Middle frontal gyrus (tissue), 1 donor: ENCODE measurements around the gene PAX5.
"Not testable (repeated sequence)": the region's sequence is repeated elsewhere in the genome, so short reads cannot be mapped to it uniquely, and the experiment has no call there.

Experiments
- DNase-seq: peaks from one replicate; pipeline ENCODE4 v3.0.0-alpha.2; 2015; ENCODE audit warnings: low spot score; ENCODE audit errors: extremely low spot score

The PAX5 gene

GRCh38 chr9:37033682-37034304 is at the start of gene PAX5:
Gene PAX5, minus strand, starts transcription at chr9:37034268. Its CDS starts 237 bp downstream, at chr9:37034031.
- DNase-seq, result no peak

- DNase-seq, result no peak
These were observed 49.6 kb upstream of the PAX5 start for GRCh38 chr9:37083654-37084053.

- DNase-seq, result no peak
These were observed 48.2 kb upstream of the PAX5 start for GRCh38 chr9:37082214-37082765.

- not testable (repeated sequence) for DNase-seq
These were observed 47.4 kb upstream of the PAX5 start for GRCh38 chr9:37081507-37081906.

GRCh38 chr9:37080165-37080628 is 46.1 kb upstream of the PAX5 start:
- DNase-seq, result not testable (repeated sequence)

GRCh38 chr9:37079370-37080164 is 45.5 kb upstream of the PAX5 start:
- DNase-seq, result peak; percentile 90

- DNase-seq, result not testable (repeated sequence)
These were observed 40.7 kb upstream of the PAX5 start for GRCh38 chr9:37074790-37075189.

GRCh38 chr9:37066139-37066725 is 32.2 kb upstream of the PAX5 start:
- DNase-seq, result no peak

- DNase-seq, result no peak
These were observed 28.3 kb upstream of the PAX5 start for GRCh38 chr9:37062336-37062735.

- DNase-seq, result no peak
These were observed 27.7 kb upstream of the PAX5 start for GRCh38 chr9:37061768-37062167.

GRCh38 chr9:37060833-37061232 is 26.8 kb upstream of the PAX5 start:
- DNase-seq, result no peak

- no peak for DNase-seq
These were observed 22.2 kb upstream of the PAX5 start for GRCh38 chr9:37056046-37056920.

GRCh38 chr9:37054363-37054720 is 20.3 kb upstream of the PAX5 start:
- not testable (repeated sequence) for DNase-seq

GRCh38 chr9:37053684-37054362 is 19.8 kb upstream of the PAX5 start:
- DNase-seq, result no peak

- no peak for DNase-seq
These were observed 12.6 kb upstream of the PAX5 start for GRCh38 chr9:37046683-37047082.

GRCh38 chr9:37042421-37042820 is 8.4 kb upstream of the PAX5 start:
- no peak for DNase-seq

- DNase-seq, result no peak
These were observed 6.5 kb upstream of the PAX5 start for GRCh38 chr9:37040508-37041127.

GRCh38 chr9:37038943-37039464 is 4.9 kb upstream of the PAX5 start:
- no peak for DNase-seq

GRCh38 chr9:37038302-37038942 is 4.4 kb upstream of the PAX5 start:
- no peak for DNase-seq
